ENCODE data around the gene GCNT4.
A peak's percentile ranks its signal among the peaks of the same experiment; 100 is the strongest.

Gene GCNT4

DNA sequence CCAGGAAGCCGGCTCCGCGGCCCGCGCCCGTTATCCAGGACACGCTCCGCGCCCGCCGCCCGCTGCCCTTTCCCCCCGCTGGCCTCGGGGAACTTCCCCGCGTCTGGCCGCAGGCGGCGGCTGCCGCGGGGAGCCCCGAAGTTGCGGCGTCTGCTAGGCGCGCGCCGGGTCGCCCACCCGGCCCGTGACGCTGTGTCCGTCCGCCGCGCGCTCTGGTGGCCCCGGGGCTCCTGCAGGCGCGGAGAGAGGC, 621 bp upstream of the GCNT4 start:
- Histone ChIP-seq H3K36me3 (ENCODE audit: control insufficient read depth in 2 of 2, insufficient read depth in 2 of 2, low read length in 2 of 2) (no peaks in the 10 kb centered on the region), H3K9ac (ENCODE audit: low read depth in 1 of 2, low read length in 2 of 2) (peak overlapping the region; percentile 72 to 73), H3K9me3 (ENCODE audit: control insufficient read depth in 2 of 2, low read length in 2 of 2) (no peaks in the 10 kb centered on the region), H3K4me1 (ENCODE audit: control insufficient read depth in 2 of 2, insufficient read depth in 2 of 2, low read length in 2 of 2) (peaks cover 29 to 35% of the 10 kb centered on the region in 2 donors), H3K4me3 (ENCODE audit: low read length in 2 of 2) (peak overlapping the region; percentile 70 to 82), H3K27me3 (ENCODE audit: control insufficient read depth in 2 of 2, insufficient read depth in 2 of 2, low read length in 2 of 2) (no peaks in the 10 kb centered on the region), H3K27ac (ENCODE audit: low read depth in 2 of 2, low read length in 2 of 2) (peak overlapping the region; percentile 75 to 77)

DNA sequence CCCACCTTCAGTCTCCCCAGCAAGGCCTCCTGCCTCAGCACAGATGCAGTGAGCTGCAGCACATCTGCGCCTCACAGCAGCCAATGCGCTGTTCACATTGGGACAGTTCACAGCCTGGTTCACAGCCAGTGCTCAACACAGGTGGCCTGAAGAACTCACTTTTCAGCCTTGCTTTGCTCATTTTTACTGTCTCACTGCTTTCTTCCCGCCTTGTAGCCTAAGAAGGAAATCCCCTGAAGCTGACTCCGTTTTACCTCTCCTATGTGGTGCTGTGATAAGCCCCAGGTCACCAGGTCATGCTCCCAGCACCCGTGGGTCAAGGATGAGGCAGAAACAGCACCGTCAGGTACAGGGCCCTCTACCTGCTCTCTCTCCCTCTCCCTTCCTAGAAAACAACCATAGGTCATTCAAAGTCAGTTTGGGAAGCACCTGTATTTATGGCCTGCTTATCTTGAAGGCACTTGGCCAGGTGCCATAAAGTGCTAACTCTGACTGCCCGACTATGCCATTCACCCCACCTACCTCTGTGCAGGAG, 1.1 kb downstream of the GCNT4 start:
- H3K9ac ChIP-seq (ENCODE audit: low read depth in 1 of 2, low read length in 2 of 2) = peak overlapping the region in 1 of 2 donors; percentile 15
- no peaks in the 10 kb centered on the region for H3K9me3 ChIP-seq (ENCODE audit: control insufficient read depth in 2 of 2, low read length in 2 of 2)
- H3K4me1 ChIP-seq (ENCODE audit: control insufficient read depth in 2 of 2, insufficient read depth in 2 of 2, low read length in 2 of 2) = peaks cover 29 to 35% of the 10 kb centered on the region in 2 donors
- H3K4me3 ChIP-seq (ENCODE audit: low read length in 2 of 2) = peak overlapping the region; percentile 2 to 82
- H3K27ac ChIP-seq (ENCODE audit: low read depth in 2 of 2, low read length in 2 of 2) = peak overlapping the region in 1 of 2 donors; percentile 29
- no peaks in the 10 kb centered on the region for H3K36me3 ChIP-seq (ENCODE audit: control insufficient read depth in 2 of 2, insufficient read depth in 2 of 2, low read length in 2 of 2)
- H3K27me3 ChIP-seq (ENCODE audit: control insufficient read depth in 2 of 2, insufficient read depth in 2 of 2, low read length in 2 of 2) = no peaks in the 10 kb centered on the region

DNA sequence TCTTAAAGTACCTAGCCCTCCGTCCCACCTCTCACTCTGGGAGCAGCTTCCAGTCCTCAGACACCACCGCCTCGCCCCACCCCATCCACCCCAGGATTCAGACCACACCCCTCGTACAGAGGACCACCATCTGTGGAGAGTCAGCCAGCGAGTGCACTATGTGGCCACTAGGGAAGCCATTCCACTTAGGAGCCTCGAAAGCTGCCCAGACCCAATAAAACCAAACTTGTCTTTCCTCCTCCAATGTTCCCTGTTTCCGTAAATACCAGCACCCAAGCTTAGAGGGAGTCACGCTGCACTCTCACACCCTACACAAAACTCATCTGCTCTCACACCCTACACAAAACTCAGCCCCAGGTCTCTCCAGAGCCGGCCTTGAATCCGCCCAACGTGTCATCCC, 1.9 kb downstream of the GCNT4 start:
- Histone ChIP-seq H3K4me1 (ENCODE audit: control insufficient read depth in 2 of 2, insufficient read depth in 2 of 2, low read length in 2 of 2) (peaks cover 29 to 35% of the 10 kb centered on the region in 2 donors), H3K9me3 (ENCODE audit: control insufficient read depth in 2 of 2, low read length in 2 of 2) (no peaks in the 10 kb centered on the region), H3K36me3 (ENCODE audit: control insufficient read depth in 2 of 2, insufficient read depth in 2 of 2, low read length in 2 of 2) (no peaks in the 10 kb centered on the region), H3K27me3 (ENCODE audit: control insufficient read depth in 2 of 2, insufficient read depth in 2 of 2, low read length in 2 of 2) (no peaks in the 10 kb centered on the region), H3K9ac (ENCODE audit: low read depth in 1 of 2, low read length in 2 of 2) (no peak overlapping the region), H3K27ac (ENCODE audit: low read depth in 2 of 2, low read length in 2 of 2) (no peak overlapping the region), H3K4me3 (ENCODE audit: low read length in 2 of 2) (no peak overlapping the region)

DNA sequence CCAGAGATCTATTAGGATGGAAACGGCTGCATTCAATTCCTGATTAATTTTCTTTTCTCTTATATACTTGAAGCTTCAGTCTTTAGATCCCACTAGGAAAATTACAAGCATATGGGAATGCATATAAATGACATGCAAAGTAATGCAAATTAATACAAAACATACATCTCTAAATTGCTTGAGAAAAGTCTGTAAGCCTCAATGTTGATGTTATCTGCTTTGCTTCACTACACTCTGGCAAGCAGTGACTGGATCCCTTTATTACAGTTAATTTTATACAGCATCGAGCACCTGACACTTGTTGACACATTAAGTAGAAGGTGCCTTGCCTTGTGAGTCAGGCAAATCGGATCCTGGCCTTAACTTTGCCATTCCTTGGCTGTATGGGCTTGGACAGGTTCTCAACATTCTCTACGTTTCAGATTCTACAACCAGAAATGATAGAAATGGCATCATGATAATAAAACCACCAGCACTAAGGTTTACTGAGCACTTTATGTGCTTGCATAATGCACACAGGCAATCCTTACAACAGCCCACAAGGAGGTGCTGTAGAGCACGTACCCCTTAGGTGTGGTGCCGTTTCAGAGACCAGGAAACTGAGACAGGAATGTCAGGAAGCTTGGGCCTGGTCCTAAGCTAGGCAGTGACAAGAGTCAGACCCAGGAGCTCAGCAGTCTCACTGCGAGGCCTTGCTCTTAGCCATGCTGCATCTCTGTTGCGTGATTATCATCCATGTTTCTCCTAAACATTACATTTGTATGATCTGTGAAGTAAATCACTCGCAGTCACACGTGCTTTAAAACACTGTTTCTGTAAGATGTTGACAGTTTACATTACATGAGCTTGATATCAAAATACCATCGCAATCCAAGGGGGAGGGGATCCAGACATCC, 2.7 kb downstream of the GCNT4 start:
- H3K9me3 ChIP-seq (ENCODE audit: control insufficient read depth in 2 of 2, low read length in 2 of 2) = no peaks in the 10 kb centered on the region
- H3K27me3 ChIP-seq (ENCODE audit: control insufficient read depth in 2 of 2, insufficient read depth in 2 of 2, low read length in 2 of 2) = no peaks in the 10 kb centered on the region
- H3K4me1 ChIP-seq (ENCODE audit: control insufficient read depth in 2 of 2, insufficient read depth in 2 of 2, low read length in 2 of 2) = peaks cover 29 to 35% of the 10 kb centered on the region in 2 donors
- H3K27ac ChIP-seq (ENCODE audit: low read depth in 2 of 2, low read length in 2 of 2) = peak overlapping the region in 1 of 2 donors; percentile 49
- H3K4me3 ChIP-seq (ENCODE audit: low read length in 2 of 2) = peak overlapping the region in 1 of 2 donors; percentile 52
- H3K36me3 ChIP-seq (ENCODE audit: control insufficient read depth in 2 of 2, insufficient read depth in 2 of 2, low read length in 2 of 2) = no peaks in the 10 kb centered on the region
- no peak overlapping the region for H3K9ac ChIP-seq (ENCODE audit: low read depth in 1 of 2, low read length in 2 of 2)

DNA sequence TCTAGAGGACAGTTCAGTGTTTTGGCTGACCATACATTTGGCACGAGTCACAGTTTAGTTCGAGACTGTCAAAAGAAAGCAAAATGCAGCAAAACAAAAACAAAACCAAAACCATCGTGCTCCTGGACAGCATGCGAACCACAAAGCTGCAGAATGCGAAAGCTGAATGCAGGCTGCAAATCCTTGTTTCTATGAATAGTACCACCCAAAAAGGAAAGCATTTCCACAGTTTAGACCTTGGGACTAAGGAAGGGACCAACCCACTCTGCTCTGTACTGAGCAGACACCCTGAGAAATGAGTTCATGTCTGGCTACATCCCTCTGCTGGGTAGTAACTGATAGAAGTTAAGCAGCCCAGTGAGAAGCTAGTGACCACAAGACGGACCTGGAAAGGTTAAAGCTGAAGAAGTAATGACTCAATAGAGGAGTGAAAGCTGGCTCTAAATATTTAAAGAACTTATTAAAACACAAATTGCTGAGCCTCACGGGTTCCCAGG, 3.9 kb downstream of the GCNT4 start:
- Histone ChIP-seq H3K27ac (ENCODE audit: low read depth in 2 of 2, low read length in 2 of 2) (no peak overlapping the region), H3K36me3 (ENCODE audit: control insufficient read depth in 2 of 2, insufficient read depth in 2 of 2, low read length in 2 of 2) (no peaks in the 10 kb centered on the region), H3K4me3 (ENCODE audit: low read length in 2 of 2) (peak overlapping the region; percentile 40 to 51), H3K9me3 (ENCODE audit: control insufficient read depth in 2 of 2, low read length in 2 of 2) (no peaks in the 10 kb centered on the region), H3K27me3 (ENCODE audit: control insufficient read depth in 2 of 2, insufficient read depth in 2 of 2, low read length in 2 of 2) (no peaks in the 10 kb centered on the region), H3K4me1 (ENCODE audit: control insufficient read depth in 2 of 2, insufficient read depth in 2 of 2, low read length in 2 of 2) (peaks cover 26 to 27% of the 10 kb centered on the region in 2 donors), H3K9ac (ENCODE audit: low read depth in 1 of 2, low read length in 2 of 2) (no peak overlapping the region)

DNA sequence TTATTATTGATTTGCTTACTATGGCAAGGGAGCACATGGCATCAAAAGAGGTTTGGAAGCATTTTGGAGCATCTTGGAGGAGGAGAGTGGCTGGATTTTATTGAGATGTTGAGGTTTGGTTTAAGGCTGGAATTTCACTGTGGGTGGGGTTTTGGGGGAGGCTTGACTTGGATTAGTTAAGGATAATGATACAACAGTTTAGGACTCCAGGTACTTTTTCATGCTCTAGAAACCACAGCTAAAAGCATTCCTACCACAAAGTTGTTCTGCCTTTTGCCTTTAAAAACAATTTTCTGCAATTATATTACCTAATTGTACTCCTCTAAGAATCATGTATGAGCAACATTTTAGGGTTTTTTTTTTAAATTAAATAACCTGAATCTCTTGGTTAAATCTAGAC, 5.0 kb downstream of the GCNT4 start:
- no peaks in the 10 kb centered on the region for H3K36me3 ChIP-seq (ENCODE audit: control insufficient read depth in 2 of 2, insufficient read depth in 2 of 2, low read length in 2 of 2)
- H3K9me3 ChIP-seq (ENCODE audit: control insufficient read depth in 2 of 2, low read length in 2 of 2) = no peaks in the 10 kb centered on the region
- H3K9ac ChIP-seq (ENCODE audit: low read depth in 1 of 2, low read length in 2 of 2) = no peak overlapping the region
- no peak overlapping the region for H3K4me3 ChIP-seq (ENCODE audit: low read length in 2 of 2)
- peaks cover 26% of the 10 kb centered on the region in 2 donors for H3K4me1 ChIP-seq (ENCODE audit: control insufficient read depth in 2 of 2, insufficient read depth in 2 of 2, low read length in 2 of 2)
- no peak overlapping the region for H3K27ac ChIP-seq (ENCODE audit: low read depth in 2 of 2, low read length in 2 of 2)
- no peaks in the 10 kb centered on the region for H3K27me3 ChIP-seq (ENCODE audit: control insufficient read depth in 2 of 2, insufficient read depth in 2 of 2, low read length in 2 of 2)

DNA sequence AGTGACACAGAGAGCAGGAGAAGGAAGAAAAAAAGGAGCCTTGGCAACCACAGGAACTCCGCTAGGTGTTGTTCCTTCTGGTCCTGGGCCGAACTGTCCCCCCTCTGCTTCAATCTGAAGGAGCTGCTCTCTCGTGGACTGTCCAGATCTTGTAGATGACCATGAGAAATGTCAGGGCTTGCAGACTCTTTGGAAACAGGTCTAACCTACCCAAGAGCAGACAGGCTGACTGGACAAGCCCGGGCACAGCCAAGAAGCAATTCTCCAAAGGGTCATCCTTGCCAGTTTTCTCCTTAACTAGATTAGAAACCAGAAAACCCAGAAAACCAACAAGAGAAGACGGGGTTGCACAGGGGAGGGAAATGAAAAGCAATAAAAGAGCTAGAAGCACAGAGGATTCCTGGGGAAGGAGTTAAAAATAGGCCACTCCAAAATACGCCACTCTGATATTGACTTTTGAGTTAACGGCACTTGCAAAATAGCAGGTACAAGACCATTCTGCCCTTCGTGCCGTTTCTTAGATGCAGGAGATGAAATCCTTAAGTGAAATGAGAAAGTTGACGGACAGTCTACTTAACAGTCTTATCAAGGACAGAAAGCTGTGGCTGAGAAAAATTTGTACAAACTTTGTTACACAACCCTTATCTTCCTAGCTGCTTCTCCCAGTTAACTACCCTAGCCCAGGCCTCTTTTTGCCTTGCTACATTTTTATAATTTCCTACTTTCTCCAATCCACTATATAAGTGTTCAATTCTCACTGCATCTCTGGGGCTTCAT, 5.8 kb downstream of the GCNT4 start:
- Histone ChIP-seq H3K4me3 (ENCODE audit: low read length in 2 of 2) (no peak overlapping the region), H3K4me1 (ENCODE audit: control insufficient read depth in 2 of 2, insufficient read depth in 2 of 2, low read length in 2 of 2) (peaks cover 19 to 21% of the 10 kb centered on the region in 2 donors), H3K9me3 (ENCODE audit: control insufficient read depth in 2 of 2, low read length in 2 of 2) (no peaks in the 10 kb centered on the region), H3K36me3 (ENCODE audit: control insufficient read depth in 2 of 2, insufficient read depth in 2 of 2, low read length in 2 of 2) (no peaks in the 10 kb centered on the region), H3K27me3 (ENCODE audit: control insufficient read depth in 2 of 2, insufficient read depth in 2 of 2, low read length in 2 of 2) (no peaks in the 10 kb centered on the region), H3K27ac (ENCODE audit: low read depth in 2 of 2, low read length in 2 of 2) (no peak overlapping the region), H3K9ac (ENCODE audit: low read depth in 1 of 2, low read length in 2 of 2) (no peak overlapping the region)

DNA sequence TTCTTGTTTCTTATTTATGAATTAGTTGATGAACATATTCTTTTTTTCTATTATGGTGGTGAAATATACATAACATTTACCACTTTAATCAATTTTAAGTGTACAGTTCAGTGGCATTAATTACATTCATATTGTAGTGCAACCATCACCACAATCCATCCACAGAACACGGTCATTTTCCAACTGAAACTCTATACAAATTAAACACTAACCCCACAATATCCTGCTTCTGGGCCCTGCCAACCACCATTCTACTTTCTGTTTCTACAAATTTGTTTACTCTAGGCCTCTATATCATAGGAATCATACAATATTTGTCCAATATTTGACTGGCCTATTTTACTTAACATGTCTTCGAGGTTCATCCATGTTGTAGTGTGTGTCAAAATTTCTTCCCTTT, 7.3 kb downstream of the GCNT4 start:
- no peak overlapping the region for H3K9ac ChIP-seq (ENCODE audit: low read depth in 1 of 2, low read length in 2 of 2)
- H3K27me3 ChIP-seq (ENCODE audit: control insufficient read depth in 2 of 2, insufficient read depth in 2 of 2, low read length in 2 of 2) = no peaks in the 10 kb centered on the region
- H3K36me3 ChIP-seq (ENCODE audit: control insufficient read depth in 2 of 2, insufficient read depth in 2 of 2, low read length in 2 of 2) = no peaks in the 10 kb centered on the region
- H3K27ac ChIP-seq (ENCODE audit: low read depth in 2 of 2, low read length in 2 of 2) = no peak overlapping the region
- no peaks in the 10 kb centered on the region for H3K9me3 ChIP-seq (ENCODE audit: control insufficient read depth in 2 of 2, low read length in 2 of 2)
- H3K4me3 ChIP-seq (ENCODE audit: low read length in 2 of 2) = no peak overlapping the region
- H3K4me1 ChIP-seq (ENCODE audit: control insufficient read depth in 2 of 2, insufficient read depth in 2 of 2, low read length in 2 of 2) = peaks cover 6% of the 10 kb centered on the region in 2 donors

DNA sequence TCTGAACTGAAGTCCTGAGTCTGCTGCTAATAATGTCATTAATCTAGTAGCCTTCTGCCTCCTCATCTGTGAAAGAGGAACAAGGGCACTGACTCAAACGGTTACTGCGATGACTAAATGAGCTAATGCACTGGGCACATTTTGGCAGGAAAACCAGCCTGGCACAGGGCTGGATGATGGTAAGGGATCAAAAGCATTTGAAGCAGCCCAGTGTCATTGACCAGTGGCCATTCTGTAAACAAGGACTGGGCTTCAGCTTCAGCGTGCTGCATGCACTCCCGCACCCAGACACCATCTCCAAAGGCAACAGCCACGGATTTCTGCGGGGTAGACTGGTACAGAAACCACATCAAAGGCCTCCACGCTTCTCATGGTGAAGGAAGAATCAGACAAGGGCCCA, 8.0 kb downstream of the GCNT4 start:
- H3K36me3 ChIP-seq (ENCODE audit: control insufficient read depth in 2 of 2, insufficient read depth in 2 of 2, low read length in 2 of 2) = no peaks in the 10 kb centered on the region
- no peaks in the 10 kb centered on the region for H3K27me3 ChIP-seq (ENCODE audit: control insufficient read depth in 2 of 2, insufficient read depth in 2 of 2, low read length in 2 of 2)
- H3K27ac ChIP-seq (ENCODE audit: low read depth in 2 of 2, low read length in 2 of 2) = no peak overlapping the region
- H3K4me3 ChIP-seq (ENCODE audit: low read length in 2 of 2) = no peak overlapping the region
- H3K9me3 ChIP-seq (ENCODE audit: control insufficient read depth in 2 of 2, low read length in 2 of 2) = no peaks in the 10 kb centered on the region
- H3K4me1 ChIP-seq (ENCODE audit: control insufficient read depth in 2 of 2, insufficient read depth in 2 of 2, low read length in 2 of 2) = peaks cover 0 to under 1% of the 10 kb centered on the region in 2 donors
- H3K9ac ChIP-seq (ENCODE audit: low read depth in 1 of 2, low read length in 2 of 2) = no peak overlapping the region

Data from mucosa of rectum (tissue), 2 donors.